Measurements from ENCODE around the gene ADM.

ADM gene

DNA sequence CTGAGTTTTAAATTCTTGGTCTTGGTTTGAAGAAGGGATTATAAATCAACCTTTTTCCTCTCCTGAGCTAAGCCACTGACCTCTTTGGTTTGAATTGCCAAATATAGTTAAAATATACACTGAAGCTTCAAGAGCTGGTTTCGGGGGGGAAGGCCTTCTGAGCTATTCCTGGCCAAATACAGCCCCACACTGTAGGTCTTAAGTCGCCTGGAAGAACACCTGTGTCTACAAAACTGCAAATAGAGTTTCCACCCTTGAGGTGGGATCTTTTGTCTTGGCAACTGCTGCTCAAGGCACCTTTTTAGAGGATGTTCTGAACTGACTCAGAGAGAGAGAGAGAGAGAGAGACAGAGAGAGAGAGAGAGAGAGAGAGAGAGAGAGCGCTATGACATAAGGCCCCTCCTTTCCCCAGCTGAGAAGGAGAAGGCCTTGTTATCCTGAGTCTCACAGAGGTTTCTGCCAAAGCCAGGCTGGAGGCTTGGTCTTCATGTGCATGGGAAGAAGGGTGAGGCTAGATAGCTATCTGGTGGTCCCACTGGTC, 5.5 kb downstream of the ADM start:
- no peak overlapping the region for H3K4me3 ChIP-seq (replicated peaks; ENCODE audit: low read depth, low read length)
- TF ChIP-seq, protein P1, sequence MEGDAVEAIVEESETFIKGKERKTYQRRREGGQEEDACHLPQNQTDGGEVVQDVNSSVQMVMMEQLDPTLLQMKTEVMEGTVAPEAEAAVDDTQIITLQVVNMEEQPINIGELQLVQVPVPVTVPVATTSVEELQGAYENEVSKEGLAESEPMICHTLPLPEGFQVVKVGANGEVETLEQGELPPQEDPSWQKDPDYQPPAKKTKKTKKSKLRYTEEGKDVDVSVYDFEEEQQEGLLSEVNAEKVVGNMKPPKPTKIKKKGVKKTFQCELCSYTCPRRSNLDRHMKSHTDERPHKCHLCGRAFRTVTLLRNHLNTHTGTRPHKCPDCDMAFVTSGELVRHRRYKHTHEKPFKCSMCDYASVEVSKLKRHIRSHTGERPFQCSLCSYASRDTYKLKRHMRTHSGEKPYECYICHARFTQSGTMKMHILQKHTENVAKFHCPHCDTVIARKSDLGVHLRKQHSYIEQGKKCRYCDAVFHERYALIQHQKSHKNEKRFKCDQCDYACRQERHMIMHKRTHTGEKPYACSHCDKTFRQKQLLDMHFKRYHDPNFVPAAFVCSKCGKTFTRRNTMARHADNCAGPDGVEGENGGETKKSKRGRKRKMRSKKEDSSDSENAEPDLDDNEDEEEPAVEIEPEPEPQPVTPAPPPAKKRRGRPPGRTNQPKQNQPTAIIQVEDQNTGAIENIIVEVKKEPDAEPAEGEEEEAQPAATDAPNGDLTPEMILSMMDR (IDR thresholded peaks at IDR 0.05; ENCODE audit: low read length, missing control alignments): no peak
- peak; percentile 38 for DNase-seq (ENCODE audit: low read depth)

DNA sequence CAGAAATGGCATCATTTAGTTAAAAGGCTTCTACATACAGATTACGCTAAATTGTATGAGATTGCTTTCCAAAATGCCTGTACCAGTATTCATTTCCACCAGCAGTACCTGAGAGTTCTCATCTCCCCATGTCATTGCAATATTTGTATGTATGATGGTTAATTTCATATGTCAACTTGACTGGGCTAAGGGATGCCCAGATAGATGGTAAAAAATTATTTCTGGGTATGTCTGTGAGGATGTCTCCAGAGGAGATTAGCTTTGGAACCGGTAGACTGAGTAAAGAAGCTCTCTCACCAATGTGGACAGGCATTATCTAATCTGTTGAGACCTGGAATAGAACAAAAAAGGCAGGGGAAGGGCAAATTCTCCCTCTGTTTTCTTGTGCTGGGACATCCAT, 6.9 kb downstream of the ADM start:
- H3K4me3 ChIP-seq (replicated peaks; ENCODE audit: low read depth, low read length): no peak overlapping the region
- TF ChIP-seq, protein P1 (IDR thresholded peaks at IDR 0.05; ENCODE audit: low read length, missing control alignments): no peak
- DNase-seq (ENCODE audit: low read depth): no peak

DNA sequence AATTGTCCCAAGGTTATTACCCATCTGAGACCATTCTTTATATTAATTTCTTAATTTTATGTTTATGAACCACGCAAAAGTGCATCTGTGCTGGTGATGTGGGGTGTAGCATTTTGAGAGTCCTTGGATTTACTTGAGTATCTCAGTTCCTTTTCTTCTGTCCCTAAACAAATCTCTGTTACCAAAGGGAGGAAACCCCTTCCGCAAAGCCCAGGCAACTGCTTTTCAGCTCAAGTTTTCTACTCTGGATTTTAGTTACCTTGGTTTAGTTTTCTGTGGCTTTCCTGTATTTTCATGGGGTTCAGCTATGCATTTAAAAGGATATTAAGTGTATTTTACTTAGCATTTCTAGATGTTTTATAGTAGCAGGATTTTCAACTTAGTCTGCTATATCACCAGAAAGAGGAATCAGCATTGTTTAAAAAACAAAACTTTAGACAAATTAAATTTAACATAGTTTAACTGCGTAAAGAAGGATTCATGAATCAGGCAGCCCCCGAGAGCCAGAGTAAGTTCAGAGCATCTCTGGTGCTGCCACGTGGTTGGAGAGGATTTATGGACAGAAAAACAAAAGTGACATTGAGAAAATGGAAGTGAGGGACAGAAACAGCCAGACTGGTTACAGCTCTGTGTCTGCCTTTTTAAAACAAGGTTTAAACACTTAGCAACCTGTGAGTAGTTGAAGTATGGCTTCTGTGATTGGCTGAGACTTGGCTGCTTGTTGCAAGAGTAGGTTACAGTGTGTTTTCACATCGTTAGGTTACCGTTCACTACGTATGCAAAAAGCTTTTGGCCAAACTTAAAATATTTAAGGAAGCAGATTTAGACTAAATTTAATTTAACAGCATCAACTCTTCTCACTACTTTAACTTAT, 9.6 kb downstream of the ADM start:
- peak; percentile 71 for DNase-seq (ENCODE audit: low read depth)
- H3K4me3 ChIP-seq (replicated peaks; ENCODE audit: low read depth, low read length): no peak overlapping the region
- TF ChIP-seq, protein P1 (IDR thresholded peaks at IDR 0.05; ENCODE audit: low read length, missing control alignments): no peak

- TF ChIP-seq, protein P1 (IDR thresholded peaks at IDR 0.05; ENCODE audit: low read length, missing control alignments): no peak
- no peak overlapping the region for H3K4me3 ChIP-seq (replicated peaks; ENCODE audit: low read depth, low read length)
- no peak for DNase-seq (ENCODE audit: low read depth)
These were observed 10.2 kb downstream of the ADM start for GRCh38 chr11:10315083-10315482.

- no peak overlapping the region for H3K4me3 ChIP-seq (replicated peaks; ENCODE audit: low read depth, low read length)
- DNase-seq (ENCODE audit: low read depth): no peak
- TF ChIP-seq, protein P1 (IDR thresholded peaks at IDR 0.05; ENCODE audit: low read length, missing control alignments): no peak
These were observed 12.4 kb downstream of the ADM start for GRCh38 chr11:10317151-10317755.

DNA sequence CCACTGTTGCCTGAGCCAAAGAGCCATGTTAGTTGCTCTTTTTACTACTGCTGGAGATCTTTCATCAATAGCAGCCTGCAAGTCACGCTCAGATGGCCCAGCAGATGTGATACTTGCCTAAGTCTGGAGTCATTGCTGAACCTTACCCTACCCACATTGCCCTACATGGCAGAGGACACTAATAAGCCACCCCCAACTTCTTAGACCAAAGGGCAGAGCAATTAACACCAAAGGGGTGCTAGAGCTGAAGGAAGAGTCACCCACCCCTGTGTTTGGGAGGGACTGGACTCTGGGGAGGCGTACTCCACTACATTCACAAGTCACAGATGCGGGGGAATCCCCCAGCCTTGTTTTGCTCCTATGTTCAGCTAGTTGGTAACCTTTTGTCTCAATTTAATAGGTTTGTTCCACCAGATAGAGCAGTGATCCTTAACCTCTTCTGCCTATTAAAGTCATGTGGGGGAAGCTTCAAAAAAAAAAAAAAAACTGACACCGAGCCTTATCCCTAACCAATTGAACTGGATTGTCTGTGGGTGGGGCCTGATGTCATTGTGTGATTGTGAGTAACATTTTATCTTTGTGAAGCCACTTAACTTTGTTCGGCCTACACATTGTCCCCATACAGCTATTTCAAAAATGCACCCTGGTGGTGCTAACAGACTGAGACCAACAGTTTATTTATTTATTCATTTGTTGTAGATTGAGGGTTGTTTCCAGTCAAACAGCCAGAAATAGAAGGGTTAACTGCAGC, 13.1 kb downstream of the ADM start:
- no peak overlapping the region for H3K4me3 ChIP-seq (replicated peaks; ENCODE audit: low read depth, low read length)
- TF ChIP-seq, protein P1 (IDR thresholded peaks at IDR 0.05; ENCODE audit: low read length, missing control alignments): no peak
- no peak for DNase-seq (ENCODE audit: low read depth)

Data from fibroblast of pulmonary artery (primary cell).